Measurements from ENCODE around the gene LDLRAP1.
"Not testable (repeated sequence)": the region's sequence is repeated elsewhere in the genome, so short reads cannot be mapped to it uniquely, and the experiment has no call there.

- TF ChIP-seq FOS, POLR2A (IDR thresholded peaks at IDR 0.05; ENCODE audit: low read depth, low read length): not testable (repeated sequence)
Observed at GRCh38 chr1:25603779-25604538, 60.6 kb downstream of the LDLRAP1 start.
